ENCODE measurements around the gene MAST2. TPM values are rescaled to one million over a fixed set of nuclear protein-coding genes. Genes with fewer than 3 reads are reported as not detected.
"Not testable (repeated sequence)": the region's sequence is repeated elsewhere in the genome, so short reads cannot be mapped to it uniquely, and the experiment has no call there.

The MAST2 gene
- total RNA-seq, 2 donors from 2014 or later, result 9.9 TPM

DNA sequence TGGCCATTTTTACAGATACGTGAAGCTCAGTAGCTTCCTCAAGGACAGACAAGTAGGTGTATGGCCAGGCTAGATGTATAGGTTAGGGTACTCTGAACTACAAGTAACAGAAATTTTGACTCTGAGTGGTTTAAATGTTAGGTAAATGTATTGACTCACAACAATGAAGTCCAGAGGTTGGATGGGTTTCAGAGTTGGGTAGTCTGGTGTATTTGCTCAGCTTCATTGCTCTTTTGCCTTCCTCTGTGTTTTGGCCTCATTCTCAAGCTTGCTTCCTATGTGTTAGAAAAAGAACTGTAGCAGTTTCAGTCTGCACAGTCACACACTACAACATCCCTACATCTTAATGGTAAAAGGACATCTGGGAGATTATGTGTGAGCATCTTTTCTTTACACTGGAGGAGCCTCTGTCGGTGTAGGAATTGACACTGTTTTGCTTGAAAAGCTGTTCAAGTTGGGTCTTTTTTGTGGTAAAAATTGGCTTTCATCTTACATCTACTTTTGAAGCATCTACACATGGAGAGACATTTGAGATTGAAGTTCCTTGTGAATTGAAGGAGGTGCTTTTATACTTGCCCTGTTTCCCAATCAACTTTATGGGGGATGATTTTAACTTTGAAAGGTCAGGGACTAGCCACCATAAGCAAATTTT, 64.4 kb downstream of the MAST2 start:
- no peak for TF ChIP-seq POLR2A (IDR thresholded peaks at IDR 0.05)
- TF ChIP-seq, protein P1, sequence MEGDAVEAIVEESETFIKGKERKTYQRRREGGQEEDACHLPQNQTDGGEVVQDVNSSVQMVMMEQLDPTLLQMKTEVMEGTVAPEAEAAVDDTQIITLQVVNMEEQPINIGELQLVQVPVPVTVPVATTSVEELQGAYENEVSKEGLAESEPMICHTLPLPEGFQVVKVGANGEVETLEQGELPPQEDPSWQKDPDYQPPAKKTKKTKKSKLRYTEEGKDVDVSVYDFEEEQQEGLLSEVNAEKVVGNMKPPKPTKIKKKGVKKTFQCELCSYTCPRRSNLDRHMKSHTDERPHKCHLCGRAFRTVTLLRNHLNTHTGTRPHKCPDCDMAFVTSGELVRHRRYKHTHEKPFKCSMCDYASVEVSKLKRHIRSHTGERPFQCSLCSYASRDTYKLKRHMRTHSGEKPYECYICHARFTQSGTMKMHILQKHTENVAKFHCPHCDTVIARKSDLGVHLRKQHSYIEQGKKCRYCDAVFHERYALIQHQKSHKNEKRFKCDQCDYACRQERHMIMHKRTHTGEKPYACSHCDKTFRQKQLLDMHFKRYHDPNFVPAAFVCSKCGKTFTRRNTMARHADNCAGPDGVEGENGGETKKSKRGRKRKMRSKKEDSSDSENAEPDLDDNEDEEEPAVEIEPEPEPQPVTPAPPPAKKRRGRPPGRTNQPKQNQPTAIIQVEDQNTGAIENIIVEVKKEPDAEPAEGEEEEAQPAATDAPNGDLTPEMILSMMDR (IDR thresholded peaks at IDR 0.05), result no peak
- DNase-seq, result no peak
- Histone ChIP-seq H3K4me1 (no peaks in the 10 kb centered on the region), H3K4me3 (no peak overlapping the region), H3K36me3 (replicated peaks in 1 of 2; ENCODE audit: insufficient read depth in 1 of 2, low read depth in 2 of 2) (no peaks in the 10 kb centered on the region), H3K9me3 (no peaks in the 10 kb centered on the region), H3K27ac (no peak overlapping the region), H3K27me3 (no peaks in the 10 kb centered on the region)
- WGBS, 2 donors, result 93 to 98% methylated on average over 2 of the region's 2 CpGs
- intact Hi-C loops (cut with DNase I), result no loop called here
- ATAC-seq, result no peak

DNA sequence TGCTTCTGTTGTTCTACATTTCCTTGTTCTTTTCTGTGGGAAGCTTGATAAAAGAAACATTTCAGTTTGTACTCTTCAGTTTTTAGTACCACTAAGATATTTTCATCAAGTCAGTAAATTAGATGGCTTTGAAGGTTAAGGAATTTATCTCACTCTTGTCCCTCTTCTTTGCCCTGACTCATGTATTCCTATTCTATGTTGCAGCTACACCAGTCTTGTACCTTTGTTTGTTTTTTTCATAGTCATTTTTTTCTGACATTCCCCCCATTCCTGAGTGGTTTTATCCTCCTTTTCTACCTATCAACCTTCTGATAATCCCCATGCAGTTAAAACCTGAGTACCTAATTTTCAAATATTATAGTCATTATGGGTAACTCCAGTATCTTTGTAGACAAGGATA, 65.4 kb downstream of the MAST2 start:
- Histone ChIP-seq H3K9me3 (no peaks in the 10 kb centered on the region), H3K27me3 (no peaks in the 10 kb centered on the region), H3K4me1 (no peaks in the 10 kb centered on the region), H3K4me3 (no peak overlapping the region), H3K27ac (no peak overlapping the region), H3K36me3 (replicated peaks in 1 of 2; ENCODE audit: insufficient read depth in 1 of 2, low read depth in 2 of 2) (no peaks in the 10 kb centered on the region)
- intact Hi-C loops (cut with DNase I), result no loop called here
- DNase-seq, result no peak
- TF ChIP-seq POLR2A (IDR thresholded peaks at IDR 0.05), result no peak
- TF ChIP-seq, protein P1 (IDR thresholded peaks at IDR 0.05), result no peak
- no peak for ATAC-seq

DNA sequence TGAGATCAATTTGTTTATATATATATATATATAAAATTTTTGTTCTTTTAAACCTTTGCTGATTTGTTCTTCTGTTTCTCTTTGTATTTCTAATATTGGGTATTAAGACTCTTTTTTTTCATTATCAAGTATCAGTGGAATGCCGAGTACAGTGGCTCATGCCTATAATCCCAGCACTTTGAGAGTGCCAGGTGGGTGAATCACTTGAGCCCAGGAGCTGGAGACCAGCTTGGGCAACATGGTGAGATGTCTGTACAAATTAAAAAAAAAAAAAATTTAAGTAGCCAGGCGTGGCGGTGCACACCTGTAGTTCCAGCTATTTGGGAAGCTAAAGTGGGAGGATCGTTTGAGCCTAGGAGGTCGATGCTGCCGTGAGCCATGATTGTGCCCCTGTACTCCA, 67.1 kb downstream of the MAST2 start:
- Histone ChIP-seq H3K9me3 (no peaks in the 10 kb centered on the region), H3K4me3 (no peak overlapping the region), H3K36me3 (replicated peaks in 1 of 2; ENCODE audit: insufficient read depth in 1 of 2, low read depth in 2 of 2) (no peaks in the 10 kb centered on the region), H3K27ac (no peak overlapping the region), H3K27me3 (no peaks in the 10 kb centered on the region), H3K4me1 (peaks cover 5% of the 10 kb centered on the region)
- WGBS, 2 donors, result 93 to 98% methylated on average over 6 of the region's 6 CpGs
- ATAC-seq (no peak), DNase-seq (no peak)
- intact Hi-C loops (cut with DNase I), result no loop called here
- TF ChIP-seq, protein P1 (IDR thresholded peaks at IDR 0.05), result no peak
- TF ChIP-seq POLR2A (IDR thresholded peaks at IDR 0.05), result no peak

- WGBS, 2 donors, result 92 to 96% methylated on average over 14 of the region's 14 CpGs
- DNase-seq; ATAC-seq; H3K4me3 ChIP-seq; intact Hi-C loops (cut with DNase I); H3K9me3 ChIP-seq; H3K27me3 ChIP-seq; H3K27ac ChIP-seq; H3K4me1 ChIP-seq; H3K36me3 ChIP-seq (replicated peaks in 1 of 2; ENCODE audit: insufficient read depth in 1 of 2, low read depth in 2 of 2): not testable (repeated sequence)
Observed at GRCh38 chr1:45872173-45872801, 68.9 kb downstream of the MAST2 start.

DNA sequence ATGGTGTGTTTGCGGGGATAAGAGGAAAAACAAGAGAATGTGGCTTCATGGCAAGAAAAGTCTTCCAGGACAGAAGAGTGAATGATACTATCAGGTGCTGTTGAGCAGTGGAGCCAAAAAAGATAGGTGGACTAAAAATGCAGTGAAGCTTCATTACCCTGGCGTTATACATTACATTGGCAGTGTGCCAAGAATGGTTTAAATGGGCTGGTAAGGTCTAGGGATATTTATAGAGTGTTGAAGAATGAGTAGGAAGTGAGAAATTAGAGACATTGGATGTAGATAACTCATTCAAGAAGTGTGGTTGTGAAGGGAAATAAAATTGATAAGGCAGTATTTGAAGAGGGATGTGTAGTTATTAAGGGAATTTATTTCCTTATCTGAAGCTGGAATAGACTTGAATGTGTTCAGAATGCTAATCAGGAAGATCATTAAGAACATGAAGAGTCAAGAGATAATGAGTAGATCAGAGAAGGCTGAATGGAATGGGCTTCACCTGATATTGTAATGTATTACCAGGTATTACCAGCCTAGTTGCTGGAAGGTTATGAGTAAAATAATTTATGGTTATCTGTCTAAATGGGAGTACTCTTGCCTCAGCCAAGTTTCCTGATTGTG, 72.7 kb downstream of the MAST2 start:
- Histone ChIP-seq H3K9me3 (no peaks in the 10 kb centered on the region), H3K27ac (no peak overlapping the region), H3K4me3 (no peak overlapping the region), H3K36me3 (replicated peaks in 1 of 2; ENCODE audit: insufficient read depth in 1 of 2, low read depth in 2 of 2) (no peaks in the 10 kb centered on the region), H3K4me1 (peaks cover 9% of the 10 kb centered on the region), H3K27me3 (no peaks in the 10 kb centered on the region)
- no peak for TF ChIP-seq POLR2A (IDR thresholded peaks at IDR 0.05)
- TF ChIP-seq, protein P1 (IDR thresholded peaks at IDR 0.05), result no peak
- no peak for ATAC-seq
- 63 to 77% methylated on average over 2 of the region's 2 CpGs for WGBS, 2 donors
- intact Hi-C loops (cut with DNase I), result no loop called here
- DNase-seq, result no peak
